AG04450 (cell line): Measurements from ENCODE around the gene CDKN3. TPM values are rescaled to one million over a fixed set of nuclear protein-coding genes. Genes with fewer than 3 reads are reported as not detected.
"Not testable (repeated sequence)": the region's sequence is repeated elsewhere in the genome, so short reads cannot be mapped to it uniquely, and the experiment has no call there.

Source experiments
- CTCF ChIA-PET: fragments of 300-600, 350-600 bp; formaldehyde crosslinking; extraction: SDS; loops from one replicate; lab custom pipeline; 2022; ENCODE audit warnings: antibody characterized with exemption, inconsistent platforms; lab: Charles Lee
- POLR2A ChIA-PET: fragments of 350-600 bp; formaldehyde crosslinking; extraction: SDS; loops from one replicate; lab custom pipeline; 2021; ENCODE audit warnings: antibody characterized with exemption, inconsistent platforms; lab: Yijun Ruan, JAX
- DNase-seq: peaks from one replicate; pipeline ENCODE4 v3.0.0-alpha.2; 2011; ENCODE audit warnings: low read depth, low spot score
- H3K27ac ChIP-seq: one replicate; pipeline ENCODE4 v1.5.1; 2012; ENCODE audit warnings: low read depth, low read length, control low read depth
- H3K27me3 ChIP-seq: one replicate; pipeline ENCODE4 v1.6.0; 2012; ENCODE audit warnings: low read length; ENCODE audit not compliant: control insufficient read depth, insufficient read depth
- H3K4me3 ChIP-seq: 2 replicates; pipeline ENCODE4 v1.5.1; 2011; ENCODE audit warnings: mild to moderate bottlenecking, low read depth, low read length, control low read depth
- H3K9me3 ChIP-seq: 2 replicates; pipeline ENCODE4 v1.5.1; 2012; ENCODE audit warnings: low read length; ENCODE audit not compliant: control insufficient read depth, insufficient read depth
- polyA plus RNA-seq: library from polyadenylated mRNA; depleted of rRNA; stranded (reverse); fragments of >200 nt; gene quantifications from 2 replicates; pipeline ENCODE4 v1.2.3, GENCODE V29; 2011
- TF ChIP-seq, protein P1 (sequence below): IDR thresholded peaks from 2 replicates; pipeline ENCODE4 v1.5.1; 2011; ENCODE audit warnings: low read depth, low read length, control low read depth, inconsistent platforms

The CDKN3 gene
- polyA plus RNA-seq, 1 experiment = 28.9 TPM

DNA sequence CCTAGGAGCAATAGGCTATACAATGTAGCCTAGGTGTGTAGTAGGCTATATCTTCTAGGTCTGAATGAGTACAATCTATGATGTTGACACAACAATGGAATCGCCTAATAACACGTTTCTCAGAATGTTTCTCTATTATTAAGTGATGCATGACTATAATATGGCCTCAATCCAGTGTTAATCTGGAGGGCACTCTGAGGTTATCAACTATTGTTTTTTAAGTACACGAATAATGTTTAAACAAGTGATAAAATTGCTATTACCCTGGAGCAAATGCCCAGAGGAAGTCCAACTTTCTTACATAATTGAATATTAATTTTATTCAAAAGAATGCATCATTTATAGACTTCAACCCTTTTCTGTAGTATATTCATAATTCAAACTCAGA is 60.8 kb downstream of the CDKN3 start:
- POLR2A ChIA-PET = interaction anchor here (0.7 kb wide), 1 partner anchor 195 kb away, joined by 4 read pairs; no protein-coding TSS in a partner anchor
- peaks cover 8% of the 10 kb centered on the region for H3K9me3 ChIP-seq
- TF ChIP-seq, protein P1, sequence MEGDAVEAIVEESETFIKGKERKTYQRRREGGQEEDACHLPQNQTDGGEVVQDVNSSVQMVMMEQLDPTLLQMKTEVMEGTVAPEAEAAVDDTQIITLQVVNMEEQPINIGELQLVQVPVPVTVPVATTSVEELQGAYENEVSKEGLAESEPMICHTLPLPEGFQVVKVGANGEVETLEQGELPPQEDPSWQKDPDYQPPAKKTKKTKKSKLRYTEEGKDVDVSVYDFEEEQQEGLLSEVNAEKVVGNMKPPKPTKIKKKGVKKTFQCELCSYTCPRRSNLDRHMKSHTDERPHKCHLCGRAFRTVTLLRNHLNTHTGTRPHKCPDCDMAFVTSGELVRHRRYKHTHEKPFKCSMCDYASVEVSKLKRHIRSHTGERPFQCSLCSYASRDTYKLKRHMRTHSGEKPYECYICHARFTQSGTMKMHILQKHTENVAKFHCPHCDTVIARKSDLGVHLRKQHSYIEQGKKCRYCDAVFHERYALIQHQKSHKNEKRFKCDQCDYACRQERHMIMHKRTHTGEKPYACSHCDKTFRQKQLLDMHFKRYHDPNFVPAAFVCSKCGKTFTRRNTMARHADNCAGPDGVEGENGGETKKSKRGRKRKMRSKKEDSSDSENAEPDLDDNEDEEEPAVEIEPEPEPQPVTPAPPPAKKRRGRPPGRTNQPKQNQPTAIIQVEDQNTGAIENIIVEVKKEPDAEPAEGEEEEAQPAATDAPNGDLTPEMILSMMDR = no peak
- CTCF ChIA-PET = interaction anchor here (0.7 to 1.5 kb wide), 2 partner anchors 16 to 955 kb away, joined by 4 to 5 read pairs; no protein-coding TSS in a partner anchor
- no peak for DNase-seq
- H3K4me3 ChIP-seq = no peak overlapping the region
- no peaks in the 10 kb centered on the region for H3K27me3 ChIP-seq
- no peak overlapping the region for H3K27ac ChIP-seq

DNA sequence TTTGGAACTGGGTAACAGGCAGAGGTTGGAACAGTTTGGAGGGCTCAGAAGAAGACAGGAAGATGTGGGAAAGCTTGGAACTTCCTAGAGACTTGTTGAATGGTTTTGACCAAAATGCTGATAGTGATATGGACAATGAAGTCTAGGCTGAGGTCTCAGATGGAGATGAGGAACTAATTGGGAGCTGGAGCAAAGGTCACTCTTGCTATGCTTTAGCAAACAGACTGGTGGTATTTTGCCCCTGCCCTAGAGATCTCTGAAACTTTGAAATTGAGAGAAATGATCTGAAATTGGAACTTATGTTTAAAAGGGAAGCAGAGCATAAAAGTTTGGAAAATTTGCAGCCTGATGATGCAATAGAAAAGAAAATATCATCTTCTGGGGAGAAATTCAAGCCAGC is 61.7 kb downstream of the CDKN3 start:
- CTCF ChIA-PET, DNase-seq, H3K27ac ChIP-seq, H3K4me3 ChIP-seq, H3K27me3 ChIP-seq, POLR2A ChIA-PET, H3K9me3 ChIP-seq: not testable (repeated sequence)

DNA sequence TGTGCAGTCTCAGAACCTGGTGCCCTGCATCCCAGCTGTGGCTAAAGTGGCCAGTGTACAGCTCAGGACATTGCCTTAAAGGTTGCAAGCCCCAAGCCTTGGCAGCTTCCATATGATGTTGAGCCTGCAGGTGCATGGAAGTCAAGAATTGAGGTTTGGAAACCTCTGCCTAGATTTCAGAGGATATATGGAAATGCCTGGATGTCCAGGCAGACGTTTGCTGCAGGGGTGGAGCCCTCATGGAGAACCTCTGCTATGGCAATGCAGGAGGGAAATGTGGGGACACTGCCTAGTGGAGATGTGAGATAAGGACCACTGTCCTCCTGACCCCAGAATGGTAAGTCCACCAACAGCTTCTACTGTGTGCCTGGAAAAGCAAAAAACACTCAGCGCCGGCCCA is 62.3 kb downstream of the CDKN3 start:
- POLR2A ChIA-PET = no interaction called here
- CTCF ChIA-PET = no interaction called here
- Histone ChIP-seq H3K27me3 (no peaks in the 10 kb centered on the region), H3K27ac (no peak overlapping the region), H3K9me3 (peaks cover 8% of the 10 kb centered on the region), H3K4me3 (no peak overlapping the region)
- TF ChIP-seq, protein P1 = no peak
- DNase-seq = no peak

DNA sequence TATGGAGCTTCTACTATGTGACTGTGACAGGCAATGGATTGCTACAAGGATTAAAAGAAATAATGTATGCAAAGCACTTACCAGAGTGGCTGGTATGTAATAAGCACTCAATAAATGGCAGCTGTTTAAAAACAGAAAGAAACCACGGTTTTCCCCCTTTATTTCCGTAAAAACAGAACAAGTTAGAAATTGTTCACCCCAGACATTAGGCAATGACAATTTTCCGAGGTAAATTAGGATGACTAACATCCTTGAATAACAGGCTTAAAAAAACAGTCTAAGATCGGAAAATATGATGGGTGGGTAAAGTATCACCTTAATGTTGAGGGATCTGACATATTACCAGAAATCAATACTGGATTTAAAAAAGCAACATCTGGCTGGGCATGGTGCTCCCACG is 65.2 kb downstream of the CDKN3 start:
- CTCF ChIA-PET = no interaction called here
- TF ChIP-seq, protein P1 = no peak
- H3K4me3 ChIP-seq = no peak overlapping the region
- POLR2A ChIA-PET = no interaction called here
- no peak for DNase-seq
- H3K27ac ChIP-seq = no peak overlapping the region
- peaks cover 9% of the 10 kb centered on the region for H3K9me3 ChIP-seq
- H3K27me3 ChIP-seq = no peaks in the 10 kb centered on the region

DNA sequence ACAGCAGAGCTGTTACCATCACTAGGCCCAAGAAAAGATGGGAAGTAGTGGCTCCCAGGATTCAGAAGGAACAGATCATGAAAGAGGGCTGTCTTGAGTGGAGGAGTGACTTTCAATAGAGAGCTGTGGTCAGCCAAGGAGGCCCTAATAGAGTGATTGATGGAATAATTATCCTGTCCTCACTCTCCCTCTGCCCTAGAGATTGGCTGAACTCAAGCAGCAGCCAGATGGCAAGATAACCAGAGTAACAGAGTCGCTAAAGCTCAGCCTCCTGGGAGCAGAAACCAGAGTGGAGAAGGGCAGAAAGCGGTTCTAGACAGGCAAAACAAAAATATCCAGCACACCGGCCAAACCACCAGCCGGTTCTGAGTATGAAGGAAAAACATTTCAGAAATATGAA is 68.8 kb downstream of the CDKN3 start:
- DNase-seq = no peak
- ChIA-PET POLR2A (no interaction called here), CTCF (no interaction called here)
- Histone ChIP-seq H3K9me3 (peaks cover 2% of the 10 kb centered on the region; the same call in 1 of the 2 replicates), H3K4me3 (no peak overlapping the region), H3K27me3 (no peaks in the 10 kb centered on the region), H3K27ac (no peak overlapping the region)
- TF ChIP-seq, protein P1 = no peak
